IMR-90 (cell line): ENCODE measurements around the gene FBXW11. TPM values are rescaled to one million over a fixed set of nuclear protein-coding genes. Genes with fewer than 3 reads are reported as not detected.

Experiments used
- ATAC-seq: fragments of 200-7000 bp; cut with Tn5 transposase; 2 replicates; pipeline ENCODE4 v1.9.1; 2020; ENCODE audit warnings: low read depth, mild to moderate bottlenecking, moderate library complexity
- BruUV-seq: library from RNA; stranded (reverse); fragments of 400-500 nt; replicated peaks from 2 replicates; lab custom pipeline; 2021; lab: Mats Ljungman, UMichigan
- CTCF ChIA-PET: fragments of 300-600 bp; formaldehyde crosslinking; extraction: SDS; loops from one replicate; lab custom pipeline; 2021; ENCODE audit warnings: antibody characterized with exemption; lab: Yijun Ruan, JAX
- POLR2A ChIA-PET: fragments of 300-600 bp; sonication (Branson Sonifier 250); formaldehyde crosslinking; loops from one replicate; lab custom pipeline; 2022; ENCODE audit warnings: antibody characterized with exemption; ENCODE audit not compliant: unreplicated experiment; lab: Charles Lee
- DNase-seq: peaks from one replicate; pipeline ENCODE4 v3.0.0; 2013
- H2AFZ ChIP-seq: replicated peaks from 2 replicates; pipeline ENCODE3; 2013; ENCODE audit warnings: low read length, mild to moderate bottlenecking; ENCODE audit not compliant: poor library complexity
- H2AK5ac ChIP-seq: 2 replicates; pipeline ENCODE4 v1.6.1; 2013; ENCODE audit warnings: low read depth, low read length, inconsistent platforms
- H2AK9ac ChIP-seq: replicated peaks from 2 replicates; pipeline ENCODE3; 2013; ENCODE audit warnings: mild to moderate bottlenecking, low read depth, low read length, moderate library complexity; ENCODE audit not compliant: poor library complexity
- H2BK120ac ChIP-seq: 2 replicates; pipeline ENCODE4 v1.6.1; 2013; ENCODE audit warnings: low read depth, low read length, inconsistent platforms
- H2BK15ac ChIP-seq: 3 replicates; pipeline ENCODE4 v1.6.1; 2013; ENCODE audit warnings: low read depth, low read length, inconsistent platforms
- H2BK20ac ChIP-seq: 2 replicates; pipeline ENCODE4 v1.6.1; 2013; ENCODE audit warnings: low read depth, mild to moderate bottlenecking, inconsistent platforms, low read length, moderate library complexity
- H2BK5ac ChIP-seq: 2 replicates; pipeline ENCODE4 v1.6.1; 2013; ENCODE audit warnings: mild to moderate bottlenecking, low read depth, low read length, inconsistent platforms; ENCODE audit not compliant: poor library complexity, severe bottlenecking
- H3K14ac ChIP-seq: replicated peaks from 2 replicates; pipeline ENCODE4 v1.6.1; 2013; ENCODE audit warnings: low read depth, low read length, inconsistent platforms
- H3K18ac ChIP-seq: 2 replicates; pipeline ENCODE4 v1.6.1; 2013; ENCODE audit warnings: low read depth, low read length, control low read depth
- H3K23ac ChIP-seq: 2 replicates; pipeline ENCODE4 v1.6.1; 2013; ENCODE audit warnings: low read depth, low read length, inconsistent platforms
- H3K27ac ChIP-seq: 2 replicates; pipeline ENCODE4 v1.5.1; 2013; ENCODE audit warnings: mild to moderate bottlenecking, control low read depth, low read length; ENCODE audit not compliant: insufficient read depth
- H3K27me3 ChIP-seq: 2 replicates; pipeline ENCODE4 v1.6.1; 2013; ENCODE audit warnings: low read length; ENCODE audit not compliant: control insufficient read depth, insufficient read depth
- H3K36me3 ChIP-seq: 2 replicates; pipeline ENCODE4 v1.6.1; 2013; ENCODE audit warnings: low read length, mixed read lengths; ENCODE audit not compliant: control insufficient read depth, insufficient read depth
- H3K4ac ChIP-seq: 2 replicates; pipeline ENCODE4 v1.6.1; 2013; ENCODE audit warnings: low read depth, low read length, inconsistent platforms
- H3K4me1 ChIP-seq: 2 replicates; pipeline ENCODE4 v1.6.1; 2013; ENCODE audit warnings: low read length, mixed read lengths; ENCODE audit not compliant: control insufficient read depth, insufficient read depth
- H3K4me2 ChIP-seq: 2 replicates; pipeline ENCODE4 v1.6.1; 2013; ENCODE audit warnings: low read depth, mild to moderate bottlenecking, control low read depth, low read length, moderate library complexity
- H3K4me3 ChIP-seq: 2 replicates; pipeline ENCODE4 v1.5.1; 2013; ENCODE audit warnings: low read depth, mild to moderate bottlenecking, control low read depth, low read length, moderate library complexity; ENCODE audit not compliant: insufficient read depth
- H3K56ac ChIP-seq: 2 replicates; pipeline ENCODE4 v1.6.1; 2013; ENCODE audit warnings: low read length, inconsistent platforms; ENCODE audit not compliant: insufficient read depth; ENCODE audit errors: extremely low read depth
- H3K79me1 ChIP-seq, 2 experiments: 2 replicates each; pipeline ENCODE4 v1.6.1; 2013; ENCODE audit warnings: low read length in 2 of 2, inconsistent platforms in 1 of 2, low read depth in 1 of 2
- H3K9ac ChIP-seq: 2 replicates; pipeline ENCODE4 v1.6.1; 2013; ENCODE audit warnings: low read depth, low read length, control low read depth
- H3K9me1 ChIP-seq: 2 replicates; pipeline ENCODE4 v1.6.1; 2013; ENCODE audit warnings: low read length, inconsistent platforms; ENCODE audit not compliant: insufficient read depth
- H3K9me3 ChIP-seq: 2 replicates; pipeline ENCODE4 v1.6.1; 2013; ENCODE audit warnings: low read length; ENCODE audit not compliant: control insufficient read depth, insufficient read depth
- H4K20me1 ChIP-seq: 2 replicates; pipeline ENCODE4 v1.6.1; 2013; ENCODE audit warnings: low read length, inconsistent platforms; ENCODE audit not compliant: insufficient read depth
- H4K5ac ChIP-seq: 2 replicates; pipeline ENCODE4 v1.6.1; 2013; ENCODE audit warnings: mild to moderate bottlenecking, low read depth, low read length, control low read depth
- H4K8ac ChIP-seq, 2 experiments: 2 replicates each; pipeline ENCODE4 v1.6.1; 2013; ENCODE audit warnings: low read depth in 2 of 2, low read length in 2 of 2, control low read depth in 1 of 2, inconsistent platforms in 1 of 2
- H4K91ac ChIP-seq: 2 replicates; pipeline ENCODE4 v1.6.1; 2013; ENCODE audit warnings: low read depth, low read length, inconsistent platforms; ENCODE audit not compliant: insufficient read depth
- BHLHE40 ChIP-seq: fragments of 150-350 bp; IDR thresholded peaks from 2 replicates; pipeline ENCODE4 v1.6.1; 2016; ENCODE audit warnings: mild to moderate bottlenecking, low read depth, low read length
- CEBPB ChIP-seq: IDR thresholded peaks from 2 replicates; pipeline ENCODE4 v1.6.1; 2012; ENCODE audit warnings: low read depth, low read length, improper control_type of control experiment
- CHD1 ChIP-seq: IDR thresholded peaks from 2 replicates; pipeline ENCODE4 v1.6.1; 2012; ENCODE audit warnings: low read depth, low read length, improper control_type of control experiment
- CTCF ChIP-seq: conservative IDR thresholded peaks from 2 replicates; pipeline ENCODE4 v1.5.1; 2012; ENCODE audit warnings: mild to moderate bottlenecking, low read depth, low read length, improper control_type of control experiment
- ELK1 ChIP-seq: fragments of 150-350 bp; IDR thresholded peaks from 2 replicates; pipeline ENCODE4 v1.6.1; 2016; ENCODE audit warnings: low read depth, mild to moderate bottlenecking, low read length, moderate library complexity, borderline replicate concordance
- FOS ChIP-seq: fragments of 150-350 bp; IDR thresholded peaks from 2 replicates; pipeline ENCODE4 v1.6.1; 2016; ENCODE audit warnings: low read depth, low read length
- MAFK ChIP-seq: IDR thresholded peaks from 2 replicates; pipeline ENCODE4 v1.6.1; 2012; ENCODE audit warnings: low read depth, low read length, improper control_type of control experiment
- MAZ ChIP-seq: IDR thresholded peaks from 2 replicates; pipeline ENCODE4 v1.6.1; 2012; ENCODE audit warnings: low read depth, mild to moderate bottlenecking, low read length, improper control_type of control experiment, moderate library complexity, borderline replicate concordance
- MXI1 ChIP-seq: IDR thresholded peaks from 2 replicates; pipeline ENCODE4 v1.6.1; 2012; ENCODE audit warnings: low read depth, mild to moderate bottlenecking, low read length, moderate library complexity, borderline replicate concordance
- NFE2L2 ChIP-seq: fragments of 150-350 bp; IDR thresholded peaks from 2 replicates; pipeline ENCODE4 v1.6.1; 2016; ENCODE audit warnings: low read depth, mild to moderate bottlenecking, low read length
- POLR2A ChIP-seq: IDR thresholded peaks from 2 replicates; pipeline ENCODE4 v1.6.1; 2012; ENCODE audit warnings: mild to moderate bottlenecking, low read depth, low read length
- RAD21 ChIP-seq: IDR thresholded peaks from 2 replicates; pipeline ENCODE4 v1.6.1; 2012; ENCODE audit warnings: low read length, improper control_type of control experiment
- RFX5 ChIP-seq: IDR thresholded peaks from 2 replicates; pipeline ENCODE4 v1.8.0; 2012; ENCODE audit warnings: low read depth, mild to moderate bottlenecking, low read length, moderate library complexity
- SMC3 ChIP-seq: fragments of 150-350 bp; IDR thresholded peaks from 2 replicates; pipeline ENCODE4 v1.6.1; 2016; ENCODE audit warnings: low read depth, mild to moderate bottlenecking, antibody characterized with exemption, low read length, moderate library complexity
- USF2 ChIP-seq: fragments of 150-350 bp; IDR thresholded peaks from 2 replicates; pipeline ENCODE4 v1.6.1; 2017; ENCODE audit warnings: mild to moderate bottlenecking, antibody characterized with exemption, low read length, low read depth
- WGBS, 2 experiments: methylation state at CpG; one replicate each; pipeline versions ENCODE4 v1.1.5 to v1.1.7; 2013; ENCODE audit warnings: missing lambda C conversion rate in 2 of 2; ENCODE audit not compliant: insufficient read length in 1 of 2; ENCODE audit errors: extremely low coverage in 2 of 2; 5-methylcytosine and 5-hydroxymethylcytosine counted together
- dilution Hi-C: fragments of 300-500 bp; cut with HindIII; formaldehyde crosslinking; loops from one replicate; pipeline ENCODE4 v1.14.3; 2018; ENCODE audit warnings: low sequenced_read_pairs; ENCODE audit not compliant: unreplicated experiment
- in situ Hi-C: fragments of 300-500 bp; cut with MboI; formaldehyde crosslinking; loops from 3 replicates; pipeline ENCODE4 v1.14.3; 2019; ENCODE audit warnings: low sequenced_read_pairs, inconsistent platforms, mixed read lengths
- intact Hi-C: fragments of 100-400 bp; cut with micrococcal nuclease; formaldehyde crosslinking; loops from 2 replicates; pipeline ENCODE4 v1.10.0; 2022
- polyA plus RNA-seq, 3 experiments: library from polyadenylated mRNA; depleted of rRNA; stranded (reverse); fragments of >200 nt; gene quantifications; 2 replicates each; pipeline ENCODE4 v1.2.3, GENCODE V29; 2012; ENCODE audit warnings: low replicate concordance in 1 of 3
- total RNA-seq: library from RNA; depleted of rRNA; stranded (reverse); fragments of >200 nt; gene quantifications from 2 replicates; pipeline ENCODE4 v1.2.3, GENCODE V29; 2012

Gene FBXW11
- total and polyA plus RNA-seq, 2 of the 4 experiments (the other 2 are of a cell fraction) = 34.3 to 97.1 TPM

- no peak overlapping the region for H3K23ac ChIP-seq
- in situ Hi-C loops (loop anchor here (5.0 kb wide), 1 partner anchor 491 kb away; the partner anchor contains the start of gene FGF18), intact Hi-C loops (loop anchor here (1.0 to 5.0 kb wide), 3 partner anchors 278 to 490 kb away; no protein-coding TSS in a partner anchor), dilution Hi-C loops (no loop called here)
- no peak overlapping the region for H3K27ac ChIP-seq
- BruUV-seq = no TSS peak
- no peak overlapping the region for H3K14ac ChIP-seq
- DNase-seq (peak; percentile 72), ATAC-seq (peak; percentile 92)
- no peaks in the 10 kb centered on the region for H3K9me3 ChIP-seq
- H2AK9ac ChIP-seq = no peak overlapping the region
- no peak overlapping the region for H4K91ac ChIP-seq
- H2BK120ac ChIP-seq = no peak overlapping the region
- ChIA-PET CTCF (interaction anchor here (1.0 to 1.4 kb wide), 2 partner anchors 488 to 489 kb away, joined by 7 to 8 read pairs; partner anchors contain the start of gene FGF18), POLR2A (no interaction called here)
- H3K4me3 ChIP-seq = no peak overlapping the region
- peaks cover 57% of the 10 kb centered on the region; the same call in 1 of the 2 replicates for H4K20me1 ChIP-seq
- no peak overlapping the region for H2BK15ac ChIP-seq
- H3K18ac ChIP-seq = no peak overlapping the region
- H4K5ac ChIP-seq = no peak overlapping the region
- no peak overlapping the region for H4K8ac ChIP-seq
- no CpG with 5 or more reads among the region's 4 CpGs for WGBS, 2 experiments
- peaks cover 5% of the 10 kb centered on the region; the same call in 1 of the 2 replicates for H3K36me3 ChIP-seq
- H3K9me1 ChIP-seq = no peaks in the 10 kb centered on the region; the same call in 1 of the 2 replicates
- no peaks in the 10 kb centered on the region for H3K27me3 ChIP-seq
- H3K4me2 ChIP-seq = no peak overlapping the region
- H3K4ac ChIP-seq = no peak overlapping the region
- H2AFZ ChIP-seq = no peak overlapping the region
- no peak overlapping the region for H3K56ac ChIP-seq
- H2AK5ac ChIP-seq = no peak overlapping the region
- H3K4me1 ChIP-seq = no peaks in the 10 kb centered on the region
- no peak overlapping the region for H2BK20ac ChIP-seq
- H3K79me1 ChIP-seq = peaks cover 28 to 54% of the 10 kb centered on the region in 2 experiments
- H3K9ac ChIP-seq = no peak overlapping the region
- H2BK5ac ChIP-seq = no peak overlapping the region
- TF ChIP-seq MAZ (no peak), ELK1 (no peak), BHLHE40 (no peak), FOS (no peak), MXI1 (no peak), USF2 (no peak), CEBPB (no peak), CHD1 (no peak), CTCF (peak; percentile 76), MAFK (no peak), SMC3 (peak; percentile 84), POLR2A (no peak), RAD21 (peak; percentile 75), NFE2L2 (no peak), RFX5 (no peak)
Measured at GRCh38 chr5:171907725-171908343, 98.6 kb downstream of the FBXW11 start.
